Bronchial epithelial cell (primary cell): Measurements from ENCODE around the gene IKZF4. TPM values are rescaled to one million over a fixed set of nuclear protein-coding genes. Genes with fewer than 3 reads are reported as not detected.

ENCODE experiments used
- DNase-seq: peaks from one replicate; pipeline ENCODE4 v3.0.0-alpha.2; 2010; ENCODE audit warnings: low read depth
- FAIRE-seq: peaks from 2 replicates; lab custom pipeline; 2011; peaks lifted over from hg19 to GRCh38; lab: Jason Lieb, UNC
- H3K27me3 ChIP-seq: 2 replicates; pipeline ENCODE4 v1.5.1; 2011; ENCODE audit warnings: low read length; ENCODE audit not compliant: control insufficient read depth, insufficient read depth
- H3K36me3 ChIP-seq: 2 replicates; pipeline ENCODE4 v1.5.1; 2011; ENCODE audit warnings: low read length; ENCODE audit not compliant: control insufficient read depth, insufficient read depth
- H3K4me3 ChIP-seq: 2 replicates; pipeline ENCODE4 v1.5.1; 2011; ENCODE audit warnings: mild to moderate bottlenecking, low read depth, low read length, control low read depth
- CTCF ChIP-seq: IDR thresholded peaks from 2 replicates; pipeline ENCODE4 v1.5.1; 2011; ENCODE audit warnings: mild to moderate bottlenecking, moderate library complexity, low read length, control low read depth, inconsistent platforms; ENCODE audit not compliant: insufficient read depth, severe bottlenecking
- total RNA-seq: library from RNA; depleted of rRNA; stranded (reverse); fragments of >200 nt; gene quantifications from 2 replicates; pipeline ENCODE4 v1.2.1, GENCODE V29; 2014

The IKZF4 gene
- total RNA-seq, 1 donor from 2014 or later, result 0.26 TPM

GRCh38 chr12:56086608-56087007, 65.8 kb downstream of the IKZF4 start:
- DNase-seq, result no peak
- Histone ChIP-seq H3K4me3 (no peak overlapping the region), H3K27me3 (no peaks in the 10 kb centered on the region), H3K36me3 (peaks cover 12% of the 10 kb centered on the region)
- TF ChIP-seq CTCF, result no peak
- no peak for FAIRE-seq

- DNase-seq (peak; percentile 37), FAIRE-seq (peak; percentile 32)
- Histone ChIP-seq H3K36me3 (peaks cover 12% of the 10 kb centered on the region), H3K27me3 (no peaks in the 10 kb centered on the region), H3K4me3 (no peak overlapping the region)
- no peak for TF ChIP-seq CTCF
Measured at GRCh38 chr12:56087220-56087619, 66.4 kb downstream of the IKZF4 start.

Other genes with a start within 250 kb of the IKZF4 start
- 68.7 and 111 TPM in 2 replicates for gene SARNP, start 203.3 kb upstream of the IKZF4 start, total RNA-seq
- gene ORMDL2, start 203.0 kb upstream of the IKZF4 start, total RNA-seq, result 46.1 and 52.0 TPM in 2 replicates
- 34.3 and 38.4 TPM in 2 replicates for gene DNAJC14, start 191.5 kb upstream of the IKZF4 start, total RNA-seq
- 0.13 and 0.53 TPM in 2 replicates for gene MMP19, start 178.1 kb upstream of the IKZF4 start, total RNA-seq
- 34.0 and 56.3 TPM in 2 replicates for gene PYM1, start 93.1 kb upstream of the IKZF4 start, total RNA-seq
- 81.9 and 88.5 TPM in 2 replicates for gene DGKA, start 89.9 kb upstream of the IKZF4 start, total RNA-seq
- gene PMEL, start 55.0 kb upstream of the IKZF4 start, total RNA-seq, result 1.8 and 2.6 TPM in 2 replicates
- 5.2 and 6.8 TPM in 2 replicates for gene CDK2, start 54.2 kb upstream of the IKZF4 start, total RNA-seq
- gene RAB5B, start 47.0 kb upstream of the IKZF4 start, total RNA-seq, result 30.8 and 48.8 TPM in 2 replicates
- 2.1 and 3.6 TPM in 2 replicates for gene SUOX, start 23.8 kb upstream of the IKZF4 start, total RNA-seq
- gene RPS26, start 20.9 kb downstream of the IKZF4 start, total RNA-seq, result 32.8 and 201 TPM in 2 replicates
- 21.1 and 59.8 TPM in 2 replicates for gene ERBB3, start 59.1 kb downstream of the IKZF4 start, total RNA-seq
- gene PA2G4, start 83.5 kb downstream of the IKZF4 start, total RNA-seq, result 168 and 172 TPM in 2 replicates
- gene RPL41, start 95.6 kb downstream of the IKZF4 start, total RNA-seq, result 3,411 and 3,733 TPM in 2 replicates
- gene ZC3H10, start 97.2 kb downstream of the IKZF4 start, total RNA-seq, result 3.5 and 4.5 TPM in 2 replicates
- 253 and 304 TPM in 2 replicates for gene ESYT1, start 107.2 kb downstream of the IKZF4 start, total RNA-seq
- 27.4 and 33.5 TPM in 2 replicates for gene MYL6B, start 131.5 kb downstream of the IKZF4 start, total RNA-seq
- 590 and 1,212 TPM in 2 replicates for gene MYL6, start 137.3 kb downstream of the IKZF4 start, total RNA-seq
- 14.0 and 20.4 TPM in 2 replicates for gene SMARCC2, start 168.4 kb downstream of the IKZF4 start, total RNA-seq
- gene RNF41, start 200.9 kb downstream of the IKZF4 start, total RNA-seq, result 102 and 158 TPM in 2 replicates
- 25.3 and 40.5 TPM in 2 replicates for gene NABP2, start 203.3 kb downstream of the IKZF4 start, total RNA-seq
- 0.13 and 0.26 TPM in 2 replicates for gene SLC39A5, start 209.0 kb downstream of the IKZF4 start, total RNA-seq
- gene ANKRD52, start 237.3 kb downstream of the IKZF4 start, total RNA-seq, result 6.8 and 11.3 TPM in 2 replicates
- 2.7 and 5.3 TPM in 2 replicates for gene COQ10A, start 245.9 kb downstream of the IKZF4 start, total RNA-seq